HCT116 (cell line): Measurements from ENCODE around the gene MYH10.

Source experiments
- CTCF ChIP-seq, 3 experiments: fragments of 200-600 bp in 1 of 3; sonication (generic) in 1 of 3; IDR thresholded peaks in 2 of 3; conservative IDR thresholded peaks in 1 of 3; 2 replicates each; pipeline ENCODE4 v1.5.1; 2012 to 2017; ENCODE audit warnings: low read depth in 2 of 3, low read length in 2 of 3, antibody characterized with exemption in 1 of 3, borderline replicate concordance in 1 of 3, control low read depth in 1 of 3, mild to moderate bottlenecking in 1 of 3, mixed read lengths in 1 of 3, mixed run types in 1 of 3, moderate library complexity in 1 of 3; ENCODE audit not compliant: insufficient read depth in 1 of 3
- ELF1 ChIP-seq: IDR thresholded peaks from 2 replicates; pipeline ENCODE4 v1.6.1; 2012; ENCODE audit warnings: low read depth, borderline replicate concordance
- EZH2 ChIP-seq: fragments of 200-600 bp; sonication (generic); IDR thresholded peaks from 2 replicates; pipeline ENCODE4 v1.6.1; 2017; ENCODE audit warnings: antibody characterized with exemption, mixed run types
- FOSL1 ChIP-seq: IDR thresholded peaks from 2 replicates; pipeline ENCODE4 v1.6.1; 2012; ENCODE audit warnings: low read depth
- JUND ChIP-seq: IDR thresholded peaks from 2 replicates; pipeline ENCODE4 v1.6.1; 2012
- MAX ChIP-seq: IDR thresholded peaks from 2 replicates; pipeline ENCODE4 v1.6.1; 2012
- POLR2A ChIP-seq: IDR thresholded peaks from 2 replicates; pipeline ENCODE4 v1.7.0; 2011; ENCODE audit warnings: borderline replicate concordance; ENCODE audit not compliant: insufficient read depth, insufficient read length; ENCODE audit errors: extremely low read depth
- ZNF274 ChIP-seq: fragments of 200-500 bp; sonication (Bioruptor generic); IDR thresholded peaks from 2 replicates; pipeline ENCODE4 v1.6.1; 2014; ENCODE audit warnings: mild to moderate bottlenecking, low read depth, low read length, inconsistent platforms

- TF ChIP-seq JUND (no peak), ZNF274 (no peak), CTCF (IDR thresholded peaks at IDR 0.05 in 2 of 3, conservative IDR thresholded peaks at IDR 0.05 in 1 of 3; ENCODE audit: borderline replicate concordance in 1 of 3, insufficient read depth in 1 of 3, low read depth in 2 of 3, low read length in 2 of 3) (no peak), EZH2 (no peak), POLR2A (no peak), MAX (no peak), FOSL1 (no peak), ELF1 (no peak)
Measured at GRCh38 chr17:8506145-8506544, 124.4 kb downstream of the MYH10 start.
